GM23338 (cell line): Measurements from ENCODE around the gene ZNF185. TPM values are rescaled to one million over a fixed set of nuclear protein-coding genes. Genes with fewer than 3 reads are reported as not detected.

Source experiments
- ATAC-seq: fragments of 200-7000 bp; cut with Tn5 transposase; 3 replicates; pipeline ENCODE4 v1.9.1; 2020
- DNase-seq: peaks from one replicate; pipeline ENCODE4 v3.0.0-alpha.2; 2015; ENCODE audit warnings: low spot score
- H2AFZ ChIP-seq: fragments of 200-600 bp; sonication (generic); 2 replicates; pipeline ENCODE4 v1.8.0; 2016; ENCODE audit warnings: antibody characterized with exemption, mild to moderate bottlenecking, moderate library complexity
- H3F3A ChIP-seq: fragments of 200-600 bp; sonication (generic); replicated peaks from 2 replicates; pipeline ENCODE4 v1.8.0; 2017; ENCODE audit warnings: antibody characterized with exemption, mixed run types, low read depth
- H3K27ac ChIP-seq: fragments of 200-600 bp; sonication (generic); 2 replicates; pipeline ENCODE4 v1.6.1; 2016; ENCODE audit warnings: low read depth
- H3K27me3 ChIP-seq: fragments of 200-600 bp; sonication (generic); 2 replicates; pipeline ENCODE4 v1.8.0; 2016; ENCODE audit warnings: mild to moderate bottlenecking, mixed run types, moderate library complexity; ENCODE audit not compliant: insufficient read depth
- H3K36me3 ChIP-seq: fragments of 200-600 bp; sonication (generic); 2 replicates; pipeline ENCODE4 v1.8.0; 2016; ENCODE audit warnings: mild to moderate bottlenecking; ENCODE audit not compliant: insufficient read depth
- H3K4me1 ChIP-seq: fragments of 200-600 bp; sonication (generic); 2 replicates; pipeline ENCODE4 v1.8.0; 2016; ENCODE audit warnings: mild to moderate bottlenecking, moderate library complexity; ENCODE audit not compliant: insufficient read depth
- H3K4me2 ChIP-seq: fragments of 200-600 bp; sonication (generic); 2 replicates; pipeline ENCODE4 v1.7.1; 2017; ENCODE audit warnings: mixed run types
- H3K4me3 ChIP-seq: fragments of 200-600 bp; sonication (generic); 2 replicates; pipeline ENCODE4 v1.6.1; 2016; ENCODE audit warnings: mixed run types
- H3K79me2 ChIP-seq: fragments of 200-600 bp; sonication (generic); replicated peaks from 2 replicates; pipeline ENCODE4 v1.8.0; 2017; ENCODE audit warnings: mild to moderate bottlenecking; ENCODE audit not compliant: insufficient read depth
- H3K9me2 ChIP-seq: fragments of 200-600 bp; sonication (generic); 2 replicates; pipeline ENCODE4 v1.8.0; 2017; ENCODE audit not compliant: insufficient read depth
- H4K20me1 ChIP-seq: fragments of 200-600 bp; sonication (generic); replicated peaks from 2 replicates; pipeline ENCODE4 v1.8.0; 2017; ENCODE audit warnings: mild to moderate bottlenecking; ENCODE audit not compliant: insufficient read depth
- H3K27ac Mint-ChIP-seq: 2 replicates; pipeline ENCODE4 v1.8.0; 2020; ENCODE audit warnings: inconsistent platforms, mild to moderate bottlenecking, moderate library complexity, mixed read lengths
- H3K27me3 Mint-ChIP-seq: 3 replicates; pipeline ENCODE4 v1.8.0; 2022; ENCODE audit warnings: low read depth, mild to moderate bottlenecking, moderate library complexity, mixed read lengths, inconsistent platforms; ENCODE audit not compliant: insufficient read depth, poor library complexity
- H3K36me3 Mint-ChIP-seq: 3 replicates; pipeline ENCODE4 v1.8.0; 2021; ENCODE audit warnings: low read depth, mild to moderate bottlenecking, inconsistent platforms, moderate library complexity, mixed read lengths
- H3K4me1 Mint-ChIP-seq: 3 replicates; pipeline ENCODE4 v1.8.0; 2020; ENCODE audit warnings: mild to moderate bottlenecking, inconsistent platforms, mixed read lengths
- H3K4me3 Mint-ChIP-seq: 3 replicates; pipeline ENCODE4 v1.8.0; 2021; ENCODE audit warnings: moderate library complexity, mild to moderate bottlenecking, inconsistent platforms, mixed read lengths
- H3K9me3 Mint-ChIP-seq: 3 replicates; pipeline ENCODE4 v1.8.0; 2020; ENCODE audit warnings: moderate library complexity, mild to moderate bottlenecking, inconsistent platforms, mixed read lengths
- CREB1 ChIP-seq: fragments of 250-450 bp; sonication (Bioruptor Pico); IDR thresholded peaks from 2 replicates; pipeline ENCODE4 v1.5.0; 2020; ENCODE audit warnings: low read depth, mild to moderate bottlenecking, moderate library complexity
- CTCF ChIP-seq, 2 experiments: fragments of 200-600 bp in 1 of 2; sonication (generic) in 1 of 2; conservative IDR thresholded peaks; 2 replicates each; pipeline versions ENCODE4 v1.5.1 to v1.6.1; 2016 to 2017; ENCODE audit warnings: antibody characterized with exemption in 2 of 2, low read depth in 2 of 2, mild to moderate bottlenecking in 2 of 2, moderate library complexity in 1 of 2
- EZH2phosphoT487 ChIP-seq: fragments of 200-600 bp; sonication (generic); IDR thresholded peaks from one replicate; pipeline ENCODE4 v1.8.1; 2018; ENCODE audit warnings: antibody characterized with exemption; ENCODE audit not compliant: unreplicated experiment
- JUNB ChIP-seq: IDR thresholded peaks from one replicate; pipeline ENCODE4 v1.6.1; 2016; ENCODE audit warnings: antibody characterized with exemption; ENCODE audit not compliant: unreplicated experiment
- NANOG ChIP-seq: IDR thresholded peaks from 2 replicates; pipeline ENCODE4 v1.6.1; 2016; ENCODE audit warnings: antibody characterized with exemption, borderline replicate concordance
- POLR2AphosphoS5 ChIP-seq: IDR thresholded peaks from 2 replicates; pipeline ENCODE4 v1.6.1; 2016; ENCODE audit warnings: antibody characterized with exemption, low read depth
- STAT1 ChIP-seq: IDR thresholded peaks from one replicate; pipeline ENCODE4 v1.6.1; 2016; ENCODE audit warnings: antibody characterized with exemption; ENCODE audit not compliant: unreplicated experiment
- ZNF114 ChIP-seq: fragments of 250-450 bp; sonication (Bioruptor Pico); IDR thresholded peaks from 2 replicates; pipeline ENCODE4 v1.5.0; 2020; ENCODE audit warnings: mild to moderate bottlenecking, moderate library complexity
- ZNF331 ChIP-seq: fragments of 250-450 bp; sonication (Bioruptor Pico); IDR thresholded peaks from 2 replicates; pipeline ENCODE4 v1.5.0; 2020; ENCODE audit warnings: low read depth, mild to moderate bottlenecking, moderate library complexity
- polyA plus RNA-seq: library from polyadenylated mRNA; unstranded; fragments of >200 nt; fragmentation: Nextera tagmentation; extraction: Ambion mirVana; gene quantifications from 2 replicates; pipeline ENCODE4 v1.2.1, GENCODE V29; 2016
- total RNA-seq: library from RNA; depleted of rRNA; stranded (reverse); fragments of >200 nt; shearing (Covaris generic); gene quantifications from 2 replicates; pipeline ENCODE4 v1.2.3, GENCODE V29; 2014
- TF ChIP-seq, protein P1 (sequence below): IDR thresholded peaks from 2 replicates; pipeline ENCODE4 v1.6.1; 2016; ENCODE audit warnings: antibody characterized with exemption
- TF ChIP-seq, protein P2 (sequence below): IDR thresholded peaks from one replicate; pipeline ENCODE4 v1.6.1; 2018; ENCODE audit warnings: antibody characterized with exemption; ENCODE audit not compliant: unreplicated experiment

The ZNF185 gene
- total and polyA plus RNA-seq, 2 experiments from 2014 or later, result 2.9 to 7.8 TPM

- TF ChIP-seq EZH2phosphoT487 (no peak), CTCF (conservative IDR thresholded peaks at IDR 0.05; ENCODE audit: low read depth in 2 of 2) (no peak), NANOG (no peak), STAT1 (no peak), CREB1 (CRISPR knock-in tag) (no peak)
- TF ChIP-seq, protein P1, sequence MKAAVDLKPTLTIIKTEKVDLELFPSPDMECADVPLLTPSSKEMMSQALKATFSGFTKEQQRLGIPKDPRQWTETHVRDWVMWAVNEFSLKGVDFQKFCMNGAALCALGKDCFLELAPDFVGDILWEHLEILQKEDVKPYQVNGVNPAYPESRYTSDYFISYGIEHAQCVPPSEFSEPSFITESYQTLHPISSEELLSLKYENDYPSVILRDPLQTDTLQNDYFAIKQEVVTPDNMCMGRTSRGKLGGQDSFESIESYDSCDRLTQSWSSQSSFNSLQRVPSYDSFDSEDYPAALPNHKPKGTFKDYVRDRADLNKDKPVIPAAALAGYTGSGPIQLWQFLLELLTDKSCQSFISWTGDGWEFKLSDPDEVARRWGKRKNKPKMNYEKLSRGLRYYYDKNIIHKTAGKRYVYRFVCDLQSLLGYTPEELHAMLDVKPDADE, result no peak
Observed at GRCh38 chrX:152873361-152873760, 24.5 kb upstream of the ZNF185 start (continued).

DNA sequence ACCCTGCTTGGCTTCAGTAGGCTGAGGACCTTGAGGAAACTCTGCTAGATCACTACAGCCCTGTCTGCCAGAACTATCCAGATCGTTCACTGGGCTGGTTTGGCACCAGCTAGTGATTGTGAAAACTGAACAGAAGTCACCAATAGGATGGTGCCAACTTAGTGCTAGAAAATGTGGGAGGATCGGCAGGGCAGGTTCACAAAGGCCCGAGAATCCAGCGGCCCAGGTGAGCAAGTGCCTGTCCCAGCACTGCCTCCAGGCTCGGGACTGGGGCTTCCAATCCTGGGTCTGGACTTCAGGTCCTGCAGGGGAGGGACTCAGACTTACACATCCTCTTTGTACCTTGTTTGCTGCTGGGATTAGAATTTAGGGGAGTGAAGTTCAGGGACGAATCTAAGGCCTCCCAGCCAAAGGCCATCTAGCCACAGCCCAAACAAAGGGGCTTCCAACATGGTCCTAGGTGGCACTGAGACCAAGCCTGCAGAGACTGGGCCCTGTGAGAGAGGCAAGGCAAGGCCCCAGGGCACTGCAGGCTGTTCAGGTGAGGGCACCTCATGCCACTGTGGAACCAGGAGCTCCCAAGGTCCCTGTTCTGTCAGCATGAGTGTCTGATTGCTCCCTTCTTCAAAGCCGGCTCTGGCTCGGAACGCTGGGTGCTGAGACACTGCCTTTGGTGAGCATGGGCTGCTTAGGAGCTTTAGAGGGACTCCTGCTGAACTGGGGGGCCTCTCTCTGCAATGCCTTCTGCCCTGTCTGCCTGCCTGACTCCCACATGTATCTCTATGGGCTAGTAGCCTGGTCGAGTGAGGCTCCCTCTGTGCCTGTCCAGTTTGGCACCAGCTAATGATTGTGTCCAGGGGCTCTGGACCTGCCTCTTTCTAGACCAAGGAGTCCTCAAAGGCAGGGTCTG is 20.7 kb upstream of the ZNF185 start:
- DNase-seq, result no peak
- no peak overlapping the region for H3K27ac Mint-ChIP-seq
- Histone ChIP-seq H3K27ac (no peak overlapping the region), H3K4me2 (no peak overlapping the region), H2AFZ (no peak overlapping the region), H3K36me3 (no peaks in the 10 kb centered on the region), H3K9me2 (no peaks in the 10 kb centered on the region), H3K79me2 (no peaks in the 10 kb centered on the region), H3F3A (no peaks in the 10 kb centered on the region), H4K20me1 (no peaks in the 10 kb centered on the region), H3K27me3 (no peaks in the 10 kb centered on the region), H3K4me3 (no peak overlapping the region), H3K4me1 (no peaks in the 10 kb centered on the region)
- H3K27me3 Mint-ChIP-seq, result peaks cover 9% of the 10 kb centered on the region
- peaks cover 5% of the 10 kb centered on the region; the same call in 2 of the 3 replicates for H3K4me1 Mint-ChIP-seq
- ATAC-seq, result no peak
- peaks cover 7% of the 10 kb centered on the region for H3K9me3 Mint-ChIP-seq
- no peaks in the 10 kb centered on the region for H3K36me3 Mint-ChIP-seq
- no peak overlapping the region for H3K4me3 Mint-ChIP-seq
- no peak for TF ChIP-seq ZNF331 (CRISPR knock-in tag)
- no peak for TF ChIP-seq POLR2AphosphoS5
- TF ChIP-seq NANOG, result no peak
- no peak for TF ChIP-seq STAT1
- TF ChIP-seq, protein P2, sequence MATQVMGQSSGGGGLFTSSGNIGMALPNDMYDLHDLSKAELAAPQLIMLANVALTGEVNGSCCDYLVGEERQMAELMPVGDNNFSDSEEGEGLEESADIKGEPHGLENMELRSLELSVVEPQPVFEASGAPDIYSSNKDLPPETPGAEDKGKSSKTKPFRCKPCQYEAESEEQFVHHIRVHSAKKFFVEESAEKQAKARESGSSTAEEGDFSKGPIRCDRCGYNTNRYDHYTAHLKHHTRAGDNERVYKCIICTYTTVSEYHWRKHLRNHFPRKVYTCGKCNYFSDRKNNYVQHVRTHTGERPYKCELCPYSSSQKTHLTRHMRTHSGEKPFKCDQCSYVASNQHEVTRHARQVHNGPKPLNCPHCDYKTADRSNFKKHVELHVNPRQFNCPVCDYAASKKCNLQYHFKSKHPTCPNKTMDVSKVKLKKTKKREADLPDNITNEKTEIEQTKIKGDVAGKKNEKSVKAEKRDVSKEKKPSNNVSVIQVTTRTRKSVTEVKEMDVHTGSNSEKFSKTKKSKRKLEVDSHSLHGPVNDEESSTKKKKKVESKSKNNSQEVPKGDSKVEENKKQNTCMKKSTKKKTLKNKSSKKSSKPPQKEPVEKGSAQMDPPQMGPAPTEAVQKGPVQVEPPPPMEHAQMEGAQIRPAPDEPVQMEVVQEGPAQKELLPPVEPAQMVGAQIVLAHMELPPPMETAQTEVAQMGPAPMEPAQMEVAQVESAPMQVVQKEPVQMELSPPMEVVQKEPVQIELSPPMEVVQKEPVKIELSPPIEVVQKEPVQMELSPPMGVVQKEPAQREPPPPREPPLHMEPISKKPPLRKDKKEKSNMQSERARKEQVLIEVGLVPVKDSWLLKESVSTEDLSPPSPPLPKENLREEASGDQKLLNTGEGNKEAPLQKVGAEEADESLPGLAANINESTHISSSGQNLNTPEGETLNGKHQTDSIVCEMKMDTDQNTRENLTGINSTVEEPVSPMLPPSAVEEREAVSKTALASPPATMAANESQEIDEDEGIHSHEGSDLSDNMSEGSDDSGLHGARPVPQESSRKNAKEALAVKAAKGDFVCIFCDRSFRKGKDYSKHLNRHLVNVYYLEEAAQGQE, result no peak
- TF ChIP-seq, protein P1, result no peak
- no peak for TF ChIP-seq JUNB
- no peak for TF ChIP-seq CTCF (conservative IDR thresholded peaks at IDR 0.05; ENCODE audit: low read depth in 2 of 2)
- TF ChIP-seq ZNF114 (CRISPR knock-in tag), result no peak
